T-helper 1 cell treated with Interleukin-12 subunit alpha and Interleukin-12 subunit beta and Interleukin-4 antibody, amounts not matched to agents 30 ng/mL and 1 ng/mL, for 36 hours (primary cell): ENCODE measurements around the gene COG6. TPM values are rescaled to one million over a fixed set of nuclear protein-coding genes. Genes with fewer than 3 reads are reported as not detected.

ENCODE experiments used
- intact Hi-C: fragments of 100-400 bp; cut with micrococcal nuclease; formaldehyde crosslinking; loops from one replicate; pipeline ENCODE4 v1.15.1; 2024
- total RNA-seq: library from RNA; stranded (reverse); gene quantifications from 2 replicates; pipeline ENCODE4 v1.2.3, GENCODE V29; 2022

The COG6 gene
- total RNA-seq, 1 donor from 2014 or later: 26.8 TPM

- intact Hi-C loops: loop anchor here (1.0 to 5.0 kb wide), 6 partner anchors 60 to 639 kb away; partner anchors contain the start of genes NHLRC3 and PROSER1
Observed at GRCh38 chr13:39676315-39676876, 20.9 kb downstream of the COG6 start.

GRCh38 chr13:39682310-39682709 lies 26.8 kb downstream of the COG6 start:
- intact Hi-C loops: loop anchor here (10.0 kb wide), 1 partner anchor 692 kb away; no protein-coding TSS in a partner anchor

GRCh38 chr13:39682788-39683187 lies 27.3 kb downstream of the COG6 start:
- intact Hi-C loops: loop anchor here (10.0 kb wide), 1 partner anchor 692 kb away; no protein-coding TSS in a partner anchor

- intact Hi-C loops: loop anchor here (1.0 to 10.0 kb wide), 6 partner anchors 258 to 1130 kb away; no protein-coding TSS in a partner anchor
Observed at GRCh38 chr13:39684531-39685137, 29.2 kb downstream of the COG6 start.

- intact Hi-C loops: loop anchor here (1.0 to 10.0 kb wide), 3 partner anchors 257 to 689 kb away; no protein-coding TSS in a partner anchor
Observed at GRCh38 chr13:39685652-39686051, 30.2 kb downstream of the COG6 start.

- intact Hi-C loops: loop anchor here (1.0 to 10.0 kb wide), 2 partner anchors 88 to 687 kb away; no protein-coding TSS in a partner anchor
Observed at GRCh38 chr13:39688278-39688677, 32.8 kb downstream of the COG6 start.

- intact Hi-C loops: loop anchor here (1.0 to 10.0 kb wide), 2 partner anchors 87 to 686 kb away; no protein-coding TSS in a partner anchor
Observed at GRCh38 chr13:39688699-39689405, 33.4 kb downstream of the COG6 start.

- intact Hi-C loops: no loop called here
Observed at GRCh38 chr13:39692660-39693438, 37.4 kb downstream of the COG6 start.

GRCh38 chr13:39699274-39699673 lies 43.8 kb downstream of the COG6 start:
- intact Hi-C loops: no loop called here

- intact Hi-C loops: no loop called here
Observed at GRCh38 chr13:39712626-39713025, 57.2 kb downstream of the COG6 start.

- intact Hi-C loops: no loop called here
Observed at GRCh38 chr13:39729156-39729555, 73.7 kb downstream of the COG6 start.

GRCh38 chr13:39734952-39735351 lies 79.5 kb downstream of the COG6 start:
- intact Hi-C loops: no loop called here

GRCh38 chr13:39737047-39737446 lies 81.6 kb downstream of the COG6 start:
- intact Hi-C loops: no loop called here

GRCh38 chr13:39740761-39741160 lies 85.3 kb downstream of the COG6 start:
- intact Hi-C loops: no loop called here

- intact Hi-C loops: no loop called here
Observed at GRCh38 chr13:39748961-39749360, 93.5 kb downstream of the COG6 start.

- intact Hi-C loops: no loop called here
Observed at GRCh38 chr13:39749528-39749927, 94.1 kb downstream of the COG6 start.

- intact Hi-C loops: no loop called here
Observed at GRCh38 chr13:39751805-39752204, 96.3 kb downstream of the COG6 start.

GRCh38 chr13:39760521-39760920 lies 105.1 kb downstream of the COG6 start:
- intact Hi-C loops: no loop called here

GRCh38 chr13:39765801-39766463 lies 110.5 kb downstream of the COG6 start:
- intact Hi-C loops: no loop called here

GRCh38 chr13:39766464-39767158 lies 111.1 kb downstream of the COG6 start:
- intact Hi-C loops: no loop called here
